ACC112 (cell line): Measurements from ENCODE around the gene DPP6.

Experiments used
- H2AFZ ChIP-seq: fragments of 200-600 bp; sonication (generic); one replicate; pipeline ENCODE4 v1.6.0; 2017; ENCODE audit warnings: antibody characterized with exemption, low read length; ENCODE audit not compliant: unreplicated experiment
- H3K27ac ChIP-seq: fragments of 200-600 bp; sonication (generic); 2 replicates; pipeline ENCODE4 v1.5.1; 2014; ENCODE audit warnings: low read depth, mild to moderate bottlenecking, antibody characterized with exemption, low read length, moderate library complexity
- H3K27me3 ChIP-seq: fragments of 200-600 bp; sonication (generic); 2 replicates; pipeline ENCODE4 v1.6.1; 2014; ENCODE audit warnings: mild to moderate bottlenecking, antibody characterized with exemption, low read length, moderate library complexity, mixed read lengths; ENCODE audit not compliant: insufficient read depth
- H3K36me3 ChIP-seq: fragments of 200-600 bp; sonication (generic); 2 replicates; pipeline ENCODE4 v1.6.1; 2016; ENCODE audit warnings: mild to moderate bottlenecking, antibody characterized with exemption, low read length, moderate library complexity, mixed read lengths; ENCODE audit not compliant: insufficient read depth
- H3K4me1 ChIP-seq: fragments of 200-600 bp; sonication (generic); one replicate; pipeline ENCODE4 v1.6.1; 2016; ENCODE audit warnings: low read length, mixed read lengths; ENCODE audit not compliant: insufficient read depth, unreplicated experiment, control insufficient read depth
- H3K4me3 ChIP-seq: fragments of 200-600 bp; sonication (generic); 2 replicates; pipeline ENCODE4 v1.5.1; 2014; ENCODE audit warnings: mild to moderate bottlenecking, low read depth, low read length
- H3K79me2 ChIP-seq: fragments of 200-600 bp; sonication (generic); one replicate; pipeline ENCODE4 v1.6.0; 2016; ENCODE audit warnings: low read length; ENCODE audit not compliant: control insufficient read depth, unreplicated experiment, insufficient read depth

DPP6 gene

DNA sequence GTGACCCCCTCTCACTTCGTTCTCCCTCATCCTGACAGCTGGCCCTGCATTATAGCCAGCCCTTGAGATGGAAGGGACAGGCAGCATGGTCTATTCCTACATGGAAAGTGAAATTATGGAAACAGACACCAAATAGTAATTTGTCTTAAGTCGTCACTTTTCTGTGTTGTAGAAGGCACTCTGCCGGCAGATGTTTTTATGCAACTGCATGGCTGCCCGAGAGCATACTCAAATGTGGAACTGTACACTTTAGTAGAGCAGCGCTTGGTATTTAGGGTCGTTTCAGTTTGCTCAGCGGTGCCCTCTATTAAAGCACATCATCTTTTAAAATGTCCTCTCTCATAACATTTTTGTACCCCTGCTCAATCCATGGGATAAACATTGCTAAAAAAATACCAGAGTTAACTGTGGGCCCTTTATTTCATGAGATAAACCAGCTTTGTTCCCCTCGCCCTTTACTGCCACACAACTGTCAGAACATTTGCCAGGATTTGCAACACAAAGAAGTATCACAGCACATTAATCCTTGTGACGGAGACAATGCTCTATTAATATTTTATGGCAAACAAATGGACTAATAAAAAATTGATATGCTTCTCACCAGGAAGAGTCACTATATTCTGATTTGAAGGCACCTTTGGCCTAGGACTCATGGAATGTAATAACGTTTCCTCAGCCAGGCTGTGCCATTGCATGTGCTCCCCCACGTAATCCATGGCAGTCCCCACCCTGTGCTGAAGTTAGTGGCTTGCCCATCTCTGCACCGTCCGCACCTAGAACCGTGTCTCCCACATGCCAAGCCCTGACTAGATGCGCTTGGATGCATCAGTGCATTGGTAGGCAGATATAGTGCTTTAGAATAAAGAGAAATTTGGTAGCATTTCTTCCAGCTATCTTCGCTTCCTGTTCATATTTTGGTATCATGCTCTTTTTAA, 729.4 kb downstream of the DPP6 start:
- no peaks in the 10 kb centered on the region for H3K27me3 ChIP-seq

DNA sequence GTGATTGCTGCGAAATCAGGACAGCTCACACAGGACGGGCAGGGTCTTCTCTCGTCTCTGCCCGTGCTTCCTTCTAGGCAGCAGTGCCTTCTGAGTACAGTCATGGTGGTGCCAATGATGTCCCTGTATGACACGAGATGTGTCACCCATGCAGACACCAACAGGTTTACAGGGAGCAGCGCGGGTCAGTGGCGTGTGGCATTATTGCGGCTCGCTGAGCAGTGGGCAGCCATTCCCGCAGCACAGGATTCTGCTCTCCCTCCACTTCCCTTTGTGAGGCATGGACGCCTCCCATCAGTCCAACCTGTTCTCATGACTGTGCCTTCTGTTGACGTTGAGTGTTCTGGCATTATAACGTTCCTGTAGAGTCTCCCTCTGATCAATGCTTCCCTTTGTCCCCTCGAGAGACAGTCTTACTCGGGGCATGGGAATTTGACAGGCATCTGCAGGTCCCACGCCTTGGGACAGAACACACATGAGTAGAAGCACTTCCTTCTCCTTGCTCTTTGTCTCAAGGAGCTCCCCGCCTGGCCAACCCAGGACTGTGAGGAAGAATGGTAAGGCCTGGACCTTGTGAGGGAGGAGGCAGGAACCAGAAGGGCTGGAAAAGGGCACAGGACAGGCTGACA, 731.2 kb downstream of the DPP6 start:
- no peaks in the 10 kb centered on the region for H3K36me3 ChIP-seq
- no peaks in the 10 kb centered on the region for H3K4me1 ChIP-seq
- H3K27ac ChIP-seq, result no peak overlapping the region
- H3K4me3 ChIP-seq, result no peak overlapping the region
- H3K79me2 ChIP-seq, result no peaks in the 10 kb centered on the region
- H3K27me3 ChIP-seq, result no peaks in the 10 kb centered on the region
- H2AFZ ChIP-seq, result no peak overlapping the region

More for the DNA sequence above, 729.4 kb downstream of the DPP6 start:
- H3K4me3 ChIP-seq, result no peak overlapping the region
- H3K79me2 ChIP-seq, result no peaks in the 10 kb centered on the region
- H2AFZ ChIP-seq, result no peak overlapping the region
- no peak overlapping the region for H3K27ac ChIP-seq
- no peaks in the 10 kb centered on the region for H3K36me3 ChIP-seq
- no peaks in the 10 kb centered on the region for H3K4me1 ChIP-seq

DNA sequence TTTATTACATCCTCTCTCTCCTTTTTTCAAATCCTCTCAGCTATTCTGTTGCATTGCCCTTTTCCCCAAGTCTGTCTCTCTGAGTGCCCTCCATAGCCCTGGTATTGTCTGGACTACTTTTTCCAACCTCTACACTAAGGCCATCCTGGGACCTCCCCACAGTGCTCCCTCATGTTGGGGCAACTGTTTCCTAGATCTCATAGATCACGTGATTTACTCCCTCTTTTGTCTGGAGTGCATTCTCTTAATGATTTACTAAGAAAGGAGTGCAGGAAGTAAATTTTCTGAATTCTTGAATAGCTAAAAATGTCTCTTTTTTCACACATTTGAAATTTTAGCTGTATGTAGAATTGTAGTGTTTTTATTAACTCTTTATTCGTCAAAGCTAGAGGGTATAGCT, 733.7 kb downstream of the DPP6 start:
- no peaks in the 10 kb centered on the region for H3K36me3 ChIP-seq
- no peak overlapping the region for H3K4me3 ChIP-seq
- H3K27me3 ChIP-seq, result no peaks in the 10 kb centered on the region
- H3K27ac ChIP-seq, result no peak overlapping the region
- H3K4me1 ChIP-seq, result no peaks in the 10 kb centered on the region
- H2AFZ ChIP-seq, result no peak overlapping the region
- no peaks in the 10 kb centered on the region for H3K79me2 ChIP-seq

DNA sequence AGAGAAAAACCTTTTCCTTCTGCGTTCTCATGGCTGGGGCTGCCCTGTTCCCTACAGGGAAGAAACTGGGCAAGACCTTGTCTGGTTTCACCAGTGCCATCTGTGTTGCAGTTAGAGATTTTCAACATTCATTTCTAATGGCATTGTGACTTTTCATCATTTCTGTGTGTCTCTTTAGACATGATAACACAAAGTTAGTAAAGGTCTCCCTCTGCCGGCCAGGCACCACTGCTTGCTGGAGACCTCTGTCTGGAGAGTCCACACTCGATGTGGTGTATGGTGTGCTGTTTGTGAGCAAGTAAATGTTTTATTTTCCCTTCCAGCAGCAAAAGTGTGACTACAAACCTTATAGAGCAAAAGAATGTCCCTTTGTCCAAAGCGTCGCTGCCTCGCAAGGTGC, 737.2 kb downstream of the DPP6 start:
- Histone ChIP-seq H3K4me3 (no peak overlapping the region), H2AFZ (no peak overlapping the region), H3K36me3 (no peaks in the 10 kb centered on the region), H3K27ac (no peak overlapping the region), H3K27me3 (no peaks in the 10 kb centered on the region), H3K4me1 (no peaks in the 10 kb centered on the region), H3K79me2 (no peaks in the 10 kb centered on the region)

DNA sequence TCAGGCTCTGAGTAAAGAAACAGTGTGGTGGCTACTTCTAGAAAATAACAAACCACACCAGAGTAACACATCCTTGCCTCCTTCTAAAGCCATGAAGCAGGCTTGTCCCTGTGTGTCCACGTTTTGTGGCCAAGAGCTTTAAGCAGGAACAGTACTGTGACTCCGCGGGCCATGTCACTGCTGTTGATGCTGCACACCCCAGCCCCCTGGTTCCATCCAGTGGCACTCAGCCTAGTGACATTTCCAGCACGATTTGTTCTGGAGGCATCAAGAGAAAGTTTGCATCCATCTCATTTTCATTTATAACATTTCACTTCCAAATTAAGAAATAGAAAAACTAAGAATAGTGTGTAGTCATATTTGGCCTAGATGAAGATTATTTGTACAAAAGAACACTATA, 739.4 kb downstream of the DPP6 start:
- no peaks in the 10 kb centered on the region for H3K36me3 ChIP-seq
- no peaks in the 10 kb centered on the region for H3K4me1 ChIP-seq

DNA sequence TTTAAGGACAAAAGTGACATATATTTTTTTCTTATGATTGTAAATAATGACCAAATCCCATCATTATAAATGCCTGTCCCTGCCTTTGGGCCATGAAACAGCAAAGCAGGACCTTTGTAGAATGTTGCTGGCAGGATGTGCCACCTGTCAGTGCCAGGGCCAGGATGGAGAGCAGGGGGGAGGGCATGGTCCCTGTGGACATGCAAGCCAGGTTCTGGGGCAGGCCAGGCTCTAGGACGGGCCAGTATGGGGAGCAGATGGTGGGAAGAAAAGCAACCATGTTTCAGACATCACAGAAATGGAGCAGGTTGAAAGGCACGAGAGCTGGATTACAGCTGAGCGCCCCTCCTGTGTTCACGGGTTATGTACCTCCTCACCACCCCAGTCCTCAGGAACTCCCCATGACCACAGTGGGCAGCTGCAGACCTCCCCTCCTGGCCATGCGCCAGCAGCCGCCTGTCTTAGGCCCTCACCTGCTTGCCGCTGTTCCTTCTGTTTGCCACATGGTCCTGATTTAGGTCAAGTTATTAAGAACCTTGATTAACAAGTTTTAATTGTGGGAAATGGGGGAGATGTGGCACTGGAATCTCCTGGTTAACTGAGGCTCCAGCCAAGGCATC, 740.3 kb downstream of the DPP6 start:
- H3K4me1 ChIP-seq, result no peaks in the 10 kb centered on the region
- H2AFZ ChIP-seq, result no peak overlapping the region
- no peak overlapping the region for H3K4me3 ChIP-seq
- no peaks in the 10 kb centered on the region for H3K27me3 ChIP-seq
- H3K79me2 ChIP-seq, result no peaks in the 10 kb centered on the region
- no peak overlapping the region for H3K27ac ChIP-seq
- no peaks in the 10 kb centered on the region for H3K36me3 ChIP-seq

More for the DNA sequence above, 739.4 kb downstream of the DPP6 start:
- Histone ChIP-seq H3K27me3 (no peaks in the 10 kb centered on the region), H2AFZ (no peak overlapping the region), H3K27ac (no peak overlapping the region), H3K4me3 (no peak overlapping the region), H3K79me2 (no peaks in the 10 kb centered on the region)

DNA sequence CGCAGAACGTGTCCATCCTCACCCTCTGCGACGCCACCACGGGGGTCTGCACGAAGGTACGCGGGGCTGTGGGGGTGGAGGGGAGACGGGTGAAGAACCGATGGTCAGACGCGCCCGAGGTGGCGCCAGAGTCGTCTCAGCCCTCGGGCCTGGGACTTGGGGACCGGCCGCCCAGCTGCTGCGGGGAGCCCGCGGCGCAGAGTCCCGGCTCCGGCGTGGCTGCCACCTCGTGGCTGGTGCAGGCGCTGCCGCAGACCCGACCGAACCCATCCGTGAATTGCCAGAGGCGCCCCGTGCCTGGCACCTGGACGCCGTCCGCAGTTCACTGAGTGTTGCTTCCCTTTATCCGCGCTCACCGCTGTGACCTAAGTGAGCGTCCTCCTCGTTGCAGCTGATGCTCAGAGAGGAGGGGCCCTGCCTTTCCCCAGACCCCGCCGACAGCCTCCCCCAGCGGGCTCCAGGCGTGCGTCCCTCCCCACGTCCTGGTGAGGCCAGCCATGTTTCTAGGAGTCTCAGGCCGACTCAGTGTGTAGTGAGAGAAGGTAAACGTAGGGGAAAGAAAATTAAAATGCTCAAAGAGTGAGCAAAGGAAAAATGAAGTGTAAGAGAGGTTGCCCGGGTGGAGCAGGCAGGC, 742.1 kb downstream of the DPP6 start:
- H3K27ac ChIP-seq, result no peak overlapping the region
- H2AFZ ChIP-seq, result no peak overlapping the region
- H3K4me1 ChIP-seq, result no peaks in the 10 kb centered on the region
- no peaks in the 10 kb centered on the region for H3K27me3 ChIP-seq
- H3K79me2 ChIP-seq, result no peaks in the 10 kb centered on the region
- no peaks in the 10 kb centered on the region for H3K36me3 ChIP-seq
- no peak overlapping the region for H3K4me3 ChIP-seq

DNA sequence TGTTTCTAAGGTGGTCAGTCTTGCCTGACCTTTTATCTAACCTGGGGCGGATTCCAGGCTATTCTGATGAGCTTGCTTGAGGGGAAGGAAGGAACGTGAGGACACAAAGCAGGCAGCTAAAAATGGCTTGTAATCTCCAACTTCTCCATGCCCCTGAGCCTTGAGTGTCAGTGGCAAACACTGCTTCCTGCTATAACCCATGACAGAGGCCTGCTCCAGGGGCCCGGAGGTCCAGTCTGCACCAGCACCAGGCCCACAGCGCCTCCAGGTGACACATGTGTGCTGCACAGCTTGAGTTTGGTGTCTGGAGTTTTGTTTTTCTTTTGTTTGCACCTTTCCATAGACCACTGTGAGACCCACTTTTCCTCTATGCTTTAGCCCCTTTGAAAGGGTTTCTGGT, 742.8 kb downstream of the DPP6 start:
- Histone ChIP-seq H3K27ac (no peak overlapping the region), H3K27me3 (no peaks in the 10 kb centered on the region), H3K36me3 (no peaks in the 10 kb centered on the region), H3K4me3 (no peak overlapping the region), H2AFZ (no peak overlapping the region), H3K79me2 (no peaks in the 10 kb centered on the region), H3K4me1 (no peaks in the 10 kb centered on the region)

DNA sequence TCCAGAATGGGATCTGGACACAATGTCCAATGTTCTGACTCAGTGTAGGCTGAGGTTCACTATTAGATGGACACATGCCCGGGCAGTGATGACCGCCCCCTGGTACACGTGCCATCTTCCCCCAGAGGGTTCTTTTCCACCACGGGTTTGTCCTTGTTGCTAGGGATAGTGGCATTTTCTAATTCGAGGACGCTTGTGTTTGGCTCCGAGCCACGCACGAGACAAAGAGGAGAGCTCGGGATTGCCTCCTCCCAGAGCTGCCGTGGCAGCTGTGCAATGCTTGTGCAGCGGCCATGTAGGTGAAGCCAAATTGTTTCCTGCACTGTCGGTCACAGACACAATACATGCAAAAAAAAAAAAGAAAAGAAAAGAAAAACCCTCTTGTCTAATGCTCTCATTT, 743.2 kb downstream of the DPP6 start:
- Histone ChIP-seq H2AFZ (no peak overlapping the region), H3K27me3 (no peaks in the 10 kb centered on the region), H3K27ac (no peak overlapping the region), H3K36me3 (no peaks in the 10 kb centered on the region), H3K79me2 (no peaks in the 10 kb centered on the region), H3K4me3 (no peak overlapping the region), H3K4me1 (no peaks in the 10 kb centered on the region)

DNA sequence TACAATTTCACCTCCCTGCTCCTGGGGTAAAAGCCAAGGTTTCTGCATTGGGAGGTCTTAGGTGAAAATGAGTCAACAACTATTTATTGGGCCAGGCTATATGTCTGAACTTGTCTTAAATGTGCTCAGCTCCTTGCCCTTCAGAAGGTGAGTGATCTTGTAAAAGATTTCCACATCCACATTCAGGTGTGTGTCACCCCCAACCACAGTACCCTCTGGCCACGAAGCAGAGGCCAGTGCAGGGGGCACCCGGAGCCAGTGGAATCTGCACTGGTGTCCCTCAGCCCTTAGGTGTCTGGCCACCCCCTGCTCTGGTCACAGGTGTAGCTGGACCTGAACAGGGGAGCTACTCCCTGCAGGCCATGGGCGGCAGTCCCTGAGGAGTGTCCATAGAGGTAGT, 752.3 kb downstream of the DPP6 start:
- Histone ChIP-seq H3K27ac (no peak overlapping the region), H3K27me3 (no peaks in the 10 kb centered on the region), H3K4me3 (no peak overlapping the region), H3K79me2 (no peaks in the 10 kb centered on the region), H3K36me3 (no peaks in the 10 kb centered on the region), H2AFZ (no peak overlapping the region), H3K4me1 (no peaks in the 10 kb centered on the region)
